Measurements from ENCODE around the gene HDAC9.

Gene HDAC9

DNA sequence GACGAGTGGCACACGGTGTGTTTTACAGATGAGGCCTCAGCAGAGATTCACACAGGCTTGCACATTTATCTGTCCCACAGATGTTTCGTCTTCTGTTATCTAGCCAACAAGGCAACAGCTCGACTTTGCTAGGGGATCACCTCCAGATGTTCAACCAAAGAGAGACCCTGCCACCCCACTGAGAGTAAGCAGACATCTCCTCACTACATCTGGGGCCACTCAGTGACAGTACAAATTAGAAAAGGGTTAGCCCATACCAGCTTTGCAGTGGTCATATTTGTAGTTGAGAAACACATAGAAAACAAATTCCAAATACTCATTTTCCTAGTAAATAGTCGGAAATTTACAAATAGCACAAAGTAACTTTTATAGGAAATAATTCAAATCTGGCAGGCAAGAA is 164.2 kb downstream of the HDAC9 start:
- DNase-seq (ENCODE audit: low spot score), result peak; percentile 4

DNA sequence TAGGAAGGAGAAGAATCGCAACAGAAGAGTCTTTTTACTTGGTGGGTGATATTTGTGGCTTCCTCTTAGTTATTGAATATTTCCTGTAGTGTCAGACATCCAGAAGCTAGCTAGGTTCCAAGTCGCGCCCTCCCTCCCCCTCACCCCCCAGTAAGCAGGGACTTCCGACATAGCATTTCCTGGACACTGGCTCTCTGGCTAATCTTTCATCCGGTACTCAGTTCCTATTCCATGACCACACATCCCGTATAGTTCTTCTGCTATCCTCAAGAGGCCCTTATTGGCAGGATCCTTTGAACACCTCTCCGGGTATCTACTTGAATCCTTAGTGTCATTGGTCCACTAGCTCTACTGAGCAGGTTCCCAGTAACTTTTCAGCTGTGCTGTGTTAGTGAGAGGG is 167.8 kb downstream of the HDAC9 start:
- DNase-seq (ENCODE audit: low spot score), result no peak

DNA sequence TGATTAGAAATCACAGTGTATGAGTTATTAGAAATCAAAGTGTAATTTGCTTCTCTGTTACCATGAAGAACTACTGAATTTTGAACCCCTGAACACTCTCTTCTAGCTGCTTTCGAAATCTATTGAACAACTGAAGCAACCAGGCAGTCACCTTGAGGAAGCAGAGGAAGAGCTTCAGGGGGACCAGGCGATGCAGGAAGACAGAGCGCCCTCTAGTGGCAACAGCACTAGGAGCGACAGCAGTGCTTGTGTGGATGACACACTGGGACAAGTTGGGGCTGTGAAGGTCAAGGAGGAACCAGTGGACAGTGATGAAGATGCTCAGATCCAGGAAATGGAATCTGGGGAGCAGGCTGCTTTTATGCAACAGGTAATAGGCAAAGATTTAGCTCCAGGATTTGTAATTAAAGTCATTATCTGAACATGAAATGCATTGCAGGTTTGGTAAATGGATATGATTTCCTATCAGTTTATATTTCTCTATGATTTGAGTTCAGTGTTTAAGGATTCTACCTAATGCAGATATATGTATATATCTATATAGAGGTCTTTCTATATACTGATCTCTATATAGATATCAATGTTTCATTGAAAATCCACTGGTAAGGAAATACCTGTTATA is 170.7 kb downstream of the HDAC9 start:
- DNase-seq (ENCODE audit: low spot score), result peak; percentile 73

DNA sequence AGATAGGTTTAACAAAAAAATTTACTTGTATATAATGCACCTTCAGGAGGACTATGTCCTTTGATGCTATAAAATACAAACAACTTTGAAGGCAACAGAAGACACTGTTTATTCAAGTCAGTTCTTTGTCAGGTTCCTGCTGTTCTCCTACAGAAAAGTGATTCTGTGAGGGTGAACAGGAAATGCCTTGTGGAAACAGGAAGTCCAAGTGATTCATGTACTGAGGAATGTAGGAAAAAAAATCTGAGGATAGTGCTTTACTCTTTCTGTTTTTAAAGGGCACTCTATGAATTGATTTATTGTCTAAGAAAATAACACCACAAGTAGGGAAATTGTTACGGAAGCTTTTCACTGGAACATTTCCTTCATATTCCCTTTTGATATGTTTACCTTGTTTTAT is 171.9 kb downstream of the HDAC9 start:
- peak; percentile 56 for DNase-seq (ENCODE audit: low spot score)

DNA sequence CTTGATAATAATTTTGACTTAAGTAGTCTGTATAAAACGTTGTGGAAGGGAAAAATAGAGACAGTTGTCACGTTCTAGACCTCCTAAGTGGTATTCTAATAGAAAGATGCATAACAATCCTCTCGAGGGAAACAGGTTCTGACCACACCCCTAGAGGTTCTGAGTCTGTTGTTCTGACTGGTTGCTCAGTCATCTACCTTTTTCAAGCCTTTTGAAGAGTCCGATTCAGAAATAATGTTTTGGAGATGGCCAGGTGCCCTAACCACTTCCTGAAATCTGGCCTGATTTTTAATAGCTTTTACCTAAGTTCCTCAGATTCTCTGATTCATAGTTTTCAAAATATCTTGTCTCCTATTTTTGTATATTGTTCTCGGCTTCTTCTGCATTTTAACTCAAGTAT is 175.6 kb downstream of the HDAC9 start:
- DNase-seq (ENCODE audit: low spot score), result no peak

DNA sequence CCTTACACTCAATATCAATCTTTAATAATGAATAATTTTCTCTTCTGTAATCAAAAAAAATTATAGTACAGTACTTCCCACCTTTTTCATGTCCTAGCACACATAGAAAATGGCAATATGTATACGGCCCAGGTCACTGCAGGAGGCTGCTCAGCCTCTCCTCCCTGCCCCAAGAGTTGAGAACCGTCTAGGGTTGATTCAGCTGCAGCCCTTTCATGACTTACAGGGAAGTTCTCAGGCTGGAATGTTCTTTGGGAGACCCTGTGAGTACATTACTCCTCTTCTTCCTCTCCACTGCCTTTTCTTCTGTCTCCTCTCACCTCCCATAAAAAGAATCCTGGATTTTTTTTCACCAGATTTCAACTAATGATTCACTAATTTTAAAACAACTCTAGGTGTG is 180.0 kb downstream of the HDAC9 start:
- no peak for DNase-seq (ENCODE audit: low spot score)

DNA sequence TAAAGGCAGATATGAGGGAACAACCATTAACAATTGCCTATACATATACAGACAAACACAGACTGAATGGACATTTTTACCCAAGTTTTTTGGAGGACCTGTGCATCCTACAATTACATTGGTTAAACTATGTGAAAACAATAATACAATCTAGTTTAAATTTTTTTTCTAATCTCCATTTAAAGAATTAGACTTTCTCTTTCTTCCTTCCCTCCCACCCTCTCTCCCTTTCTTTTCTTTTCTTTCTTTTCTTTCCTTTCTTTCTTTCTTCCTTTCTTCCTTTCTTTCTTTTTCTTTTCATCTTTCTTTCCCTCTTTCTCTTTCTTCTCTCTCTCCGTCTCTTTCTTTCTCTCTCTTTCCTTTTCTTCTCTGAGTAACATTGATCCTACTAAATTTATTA is 183.7 kb downstream of the HDAC9 start:
- no peak for DNase-seq (ENCODE audit: low spot score)

DNA sequence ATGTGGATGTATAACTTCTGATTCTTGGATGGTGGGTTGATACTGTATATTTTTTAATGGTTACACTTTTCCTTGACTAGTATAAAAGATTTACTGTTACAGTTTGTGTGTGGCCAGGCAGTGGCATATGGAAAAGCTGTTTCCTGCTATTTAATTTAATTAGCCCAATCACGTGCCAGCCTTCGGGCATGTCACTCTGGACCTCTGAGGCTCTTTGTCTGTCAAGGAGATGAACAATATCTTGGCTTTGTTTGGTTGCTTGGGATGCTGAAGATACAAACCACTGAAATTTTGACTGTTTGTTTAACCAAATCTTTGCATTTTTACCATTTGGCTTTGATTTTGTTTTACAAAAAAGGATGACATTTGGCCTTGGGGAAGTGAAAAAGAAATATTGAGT is 185.0 kb downstream of the HDAC9 start:
- DNase-seq (ENCODE audit: low spot score), result no peak

DNA sequence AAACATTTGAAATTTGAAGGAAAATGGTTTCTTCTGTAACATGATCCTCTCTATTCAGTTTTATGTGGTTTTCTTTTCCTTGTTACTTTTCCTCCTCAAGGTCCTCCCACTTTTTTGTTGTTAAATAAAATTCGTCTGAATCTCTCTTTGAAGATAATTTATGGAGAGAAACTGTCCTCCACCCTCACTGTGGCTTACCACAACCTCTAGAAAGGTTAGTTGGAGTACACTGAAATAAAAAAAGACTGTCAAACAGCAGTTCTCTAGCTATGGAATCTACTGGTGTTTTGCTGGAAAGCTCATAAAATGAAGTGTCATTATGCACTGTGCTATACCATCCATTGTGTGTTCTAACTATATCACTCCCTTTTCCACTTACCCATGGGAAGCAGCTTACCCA is 189.4 kb downstream of the HDAC9 start:
- no peak for DNase-seq (ENCODE audit: low spot score)

DNA sequence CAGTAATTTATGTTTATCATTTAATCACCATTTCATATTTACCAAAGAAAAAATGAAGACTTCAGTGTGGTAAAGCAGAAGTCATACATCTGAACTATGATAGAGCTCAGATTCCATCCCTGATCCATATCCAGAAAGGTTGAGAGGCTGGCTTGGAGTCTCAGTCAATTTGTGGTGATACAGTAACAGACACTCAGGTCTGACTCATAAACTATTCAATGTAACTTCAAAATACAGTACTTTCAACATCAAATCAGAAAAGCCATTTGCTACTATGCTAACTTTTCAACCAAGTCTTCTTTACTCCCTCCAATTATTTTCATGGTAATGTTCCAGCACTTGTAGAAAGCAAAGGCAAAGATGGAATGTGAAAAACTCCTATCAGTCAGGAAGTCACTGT is 190.4 kb downstream of the HDAC9 start:
- DNase-seq (ENCODE audit: low spot score), result peak; percentile 24

DNA sequence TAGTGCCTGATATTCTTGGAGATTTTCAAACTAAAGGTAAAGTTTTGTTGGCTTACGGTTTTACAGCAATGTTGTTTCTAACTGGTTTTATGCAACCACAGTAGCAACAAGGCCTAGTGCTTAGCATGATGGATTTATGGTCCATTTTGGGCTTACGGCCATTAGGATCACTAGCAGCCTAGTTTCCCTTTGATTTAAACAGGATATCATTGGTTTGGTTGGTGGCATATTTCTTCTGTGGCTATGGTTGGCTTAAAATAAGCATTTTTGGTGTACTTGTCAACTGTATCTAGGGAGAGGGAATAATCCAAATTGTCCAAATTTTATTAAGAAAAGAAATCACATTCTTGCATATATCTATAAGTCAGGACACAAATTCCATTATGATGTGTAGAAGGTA is 194.0 kb downstream of the HDAC9 start:
- no peak for DNase-seq (ENCODE audit: low spot score)

DNA sequence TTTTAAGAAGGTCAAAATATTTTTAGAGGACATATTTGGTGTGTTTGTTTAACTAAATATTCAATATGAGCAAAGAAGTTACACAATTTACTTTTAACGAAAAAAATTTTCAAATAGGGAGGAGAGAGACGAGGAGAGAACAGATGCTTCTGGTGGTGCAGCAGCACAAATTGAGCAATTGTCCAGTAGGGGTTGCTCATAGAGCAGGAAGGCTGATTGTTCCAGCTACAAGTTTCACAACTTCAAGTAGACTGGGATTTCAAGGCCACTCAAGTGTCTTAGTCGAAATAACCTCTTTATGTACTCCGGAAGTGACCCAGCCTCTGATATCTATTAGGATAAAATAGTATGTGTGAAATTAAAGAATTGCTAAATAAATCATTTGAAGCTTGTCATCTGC is 197.9 kb downstream of the HDAC9 start:
- DNase-seq (ENCODE audit: low spot score), result peak; percentile 74

DNA sequence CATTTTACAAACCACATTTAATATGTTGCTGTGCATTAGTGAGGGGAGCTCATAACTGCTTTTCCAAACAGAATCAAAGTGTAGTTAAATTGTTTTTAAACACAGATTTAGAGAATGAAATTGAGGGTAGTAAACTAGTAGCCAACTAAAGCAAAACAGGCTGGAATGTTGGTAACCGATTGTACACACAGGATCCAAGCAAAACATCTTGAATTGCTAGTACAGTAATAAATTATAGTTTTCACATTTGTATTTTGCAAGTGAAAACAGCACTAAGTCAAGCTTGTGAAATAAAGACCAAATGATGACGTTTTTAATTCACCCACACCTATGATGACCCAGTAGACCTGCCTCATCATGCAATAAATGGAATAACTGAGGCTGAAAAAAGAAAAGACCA is 198.3 kb downstream of the HDAC9 start:
- peak; percentile 3 for DNase-seq (ENCODE audit: low spot score)

DNA sequence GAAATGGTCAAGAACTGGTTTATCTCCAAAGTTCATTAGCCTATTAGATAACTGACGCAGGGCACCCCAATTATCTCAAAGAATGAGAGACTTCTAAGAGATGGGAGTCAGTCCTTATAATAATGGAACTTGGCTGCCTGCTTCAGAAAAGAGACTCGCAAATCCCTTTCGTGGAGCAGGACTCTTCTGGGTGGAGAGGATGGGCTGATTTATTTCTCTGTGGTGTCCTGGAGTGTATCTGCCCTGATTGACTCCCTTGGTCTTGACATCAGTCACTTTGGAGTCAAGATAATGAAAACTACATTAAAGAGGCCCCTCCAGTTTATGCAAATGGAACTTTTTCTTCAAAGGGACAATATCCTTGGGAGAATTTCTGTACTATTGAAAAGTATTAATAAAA is 198.9 kb downstream of the HDAC9 start:
- DNase-seq (ENCODE audit: low spot score), result no peak

DNA sequence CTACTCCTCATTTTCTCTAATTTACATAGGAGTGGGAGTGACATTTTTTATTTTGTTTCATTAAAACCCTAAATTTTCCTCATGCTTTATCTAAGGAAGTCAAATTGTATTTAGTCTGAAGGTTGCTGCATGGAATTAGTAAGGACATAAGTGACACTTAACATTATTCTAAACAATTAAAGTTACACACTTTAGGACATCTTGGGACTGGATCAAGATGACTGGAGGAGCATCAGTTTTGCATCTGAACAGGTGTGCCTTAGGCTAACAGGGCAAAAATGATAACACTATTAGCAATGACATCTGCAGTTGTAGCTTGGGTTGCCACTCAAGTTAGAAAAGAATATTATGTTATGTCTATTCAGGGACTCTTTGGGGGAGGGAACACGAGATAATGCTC is 199.4 kb downstream of the HDAC9 start:
- no peak for DNase-seq (ENCODE audit: low spot score)

DNA sequence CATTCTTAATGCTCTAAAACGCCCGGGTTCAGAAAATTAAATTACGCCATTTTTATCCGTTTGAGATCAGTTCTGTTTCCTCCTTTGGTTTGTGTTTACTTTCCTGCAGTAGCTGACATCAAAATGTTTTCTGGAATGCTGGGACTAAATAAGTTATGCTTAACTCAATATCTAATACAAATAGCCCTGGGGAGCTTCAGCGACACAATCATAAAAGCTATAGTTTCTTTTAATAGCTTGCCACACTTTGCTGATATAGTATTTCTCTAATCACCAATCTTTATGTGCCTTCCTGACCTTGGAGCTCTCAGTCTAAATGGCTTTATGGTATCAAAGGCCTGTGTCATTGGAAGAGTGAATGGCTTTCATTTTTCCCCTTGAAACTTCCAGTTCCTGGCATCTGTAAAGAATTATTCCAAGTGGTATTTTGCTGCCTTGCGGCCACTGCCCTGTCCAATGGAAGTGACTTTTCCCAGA is 202.7 kb downstream of the HDAC9 start:
- no peak for DNase-seq (ENCODE audit: low spot score)

DNA sequence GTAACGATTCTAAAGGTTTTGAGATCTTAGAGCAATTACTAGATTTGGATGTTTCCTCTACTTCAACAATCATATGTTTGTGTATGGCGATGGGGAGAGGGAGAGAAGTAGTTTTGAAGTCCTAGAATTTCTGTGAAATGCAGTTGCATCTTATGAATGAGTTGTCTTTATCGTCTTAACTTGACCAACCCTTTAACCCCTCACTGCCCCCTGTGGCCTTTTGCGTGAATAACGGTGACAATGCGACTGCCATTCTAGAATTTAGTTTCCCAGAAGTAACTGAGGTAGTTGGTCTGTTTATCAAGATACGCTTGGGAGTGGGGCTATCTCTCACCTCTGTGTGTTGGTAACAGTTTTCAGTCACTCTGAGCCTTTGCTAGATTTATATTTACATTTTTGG is 204.6 kb downstream of the HDAC9 start:
- DNase-seq (ENCODE audit: low spot score), result no peak

DNA sequence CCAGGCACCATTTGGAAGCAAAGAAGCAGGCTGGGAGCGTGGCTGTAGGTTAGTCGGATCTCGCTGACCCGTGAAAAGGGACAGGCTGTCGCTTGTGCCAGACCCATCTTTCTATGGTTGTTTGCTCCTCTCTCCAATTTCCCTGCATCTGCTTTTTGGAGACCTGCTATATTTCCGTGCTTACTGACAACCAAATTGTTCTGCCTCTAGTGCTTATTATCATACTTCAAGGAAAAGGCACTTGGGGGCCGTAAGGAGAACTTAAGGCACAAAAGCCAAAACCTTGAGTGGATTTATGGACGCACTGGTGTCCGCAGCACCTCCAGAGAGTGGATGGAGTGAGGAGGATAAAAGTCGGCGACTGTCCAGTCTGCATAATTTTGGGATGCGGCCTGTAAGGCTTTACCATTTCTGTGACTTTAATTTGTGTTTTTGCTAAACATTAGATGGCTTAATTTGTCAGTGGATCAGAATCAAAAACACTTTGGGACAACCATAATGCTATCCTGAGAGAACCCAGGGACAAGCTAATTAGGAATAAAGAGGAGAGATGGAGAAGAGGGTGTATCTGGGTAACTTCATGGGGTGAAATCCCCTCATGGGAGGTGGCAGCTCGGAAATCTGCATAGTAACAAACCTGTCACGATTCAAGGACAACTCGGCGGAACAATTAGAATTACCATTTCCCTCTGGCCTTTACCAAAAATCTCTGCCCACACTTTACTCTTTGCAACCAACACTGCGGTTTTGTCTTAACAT is 206.7 kb downstream of the HDAC9 start:
- DNase-seq (ENCODE audit: low spot score), result no peak

DNA sequence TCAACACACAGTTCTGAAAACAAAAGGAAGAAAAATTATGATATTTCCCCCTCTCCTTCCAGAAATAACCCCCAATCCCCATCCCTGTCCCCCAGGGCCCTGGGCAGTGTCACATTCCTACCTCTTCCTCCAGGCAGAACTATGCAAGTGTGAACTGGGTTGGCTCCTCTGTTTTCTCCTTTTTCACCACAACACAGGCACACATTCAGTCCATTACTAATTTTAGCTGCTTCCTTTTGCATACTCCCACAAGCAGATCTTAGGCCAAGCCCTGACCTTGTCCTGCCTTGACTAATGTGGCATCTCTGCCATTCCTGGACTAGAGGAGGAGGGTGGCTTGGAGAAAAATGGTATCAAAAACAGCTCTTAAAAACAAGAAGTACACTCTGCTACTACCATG is 208.1 kb downstream of the HDAC9 start:
- DNase-seq (ENCODE audit: low spot score), result no peak

DNA sequence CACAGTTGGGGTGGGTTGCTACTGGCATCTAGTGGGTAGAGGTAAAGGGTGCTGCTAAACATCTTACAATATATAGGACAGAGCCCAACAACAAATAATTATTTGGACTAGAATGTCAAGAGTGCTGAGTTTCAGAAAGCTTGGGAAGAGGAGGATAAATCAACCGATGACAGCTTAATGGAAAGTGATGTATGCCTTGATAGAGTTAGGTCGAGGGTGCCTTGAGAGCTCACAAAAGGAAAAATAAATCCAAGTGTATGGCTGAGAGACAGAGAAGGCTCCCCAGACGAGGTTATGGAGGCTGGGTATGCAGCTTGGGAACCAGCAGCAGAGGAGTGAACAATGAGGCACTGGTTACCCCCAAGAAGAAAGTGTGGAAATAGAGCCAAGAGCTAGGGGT is 211.1 kb downstream of the HDAC9 start:
- no peak for DNase-seq (ENCODE audit: low spot score)

DNA sequence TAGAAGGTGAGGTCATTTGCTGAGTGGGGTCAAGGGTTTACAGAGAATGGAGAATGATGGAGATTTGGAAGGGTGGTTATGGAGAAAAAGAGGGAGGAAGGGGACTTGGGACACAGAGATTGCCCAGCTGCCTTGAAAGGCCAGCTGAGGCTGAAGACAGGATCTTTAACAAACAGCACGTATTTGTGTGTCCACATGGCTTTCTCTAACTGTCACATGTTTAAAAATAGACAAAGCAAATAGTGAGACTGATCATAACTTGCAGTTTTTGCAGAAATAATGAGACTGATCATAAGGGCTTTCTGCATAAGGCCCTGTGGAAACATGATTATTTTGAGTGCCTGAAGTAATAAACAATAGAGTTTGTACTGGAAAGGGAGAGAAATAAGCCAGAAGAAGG is 212.7 kb downstream of the HDAC9 start:
- no peak for DNase-seq (ENCODE audit: low spot score)

DNA sequence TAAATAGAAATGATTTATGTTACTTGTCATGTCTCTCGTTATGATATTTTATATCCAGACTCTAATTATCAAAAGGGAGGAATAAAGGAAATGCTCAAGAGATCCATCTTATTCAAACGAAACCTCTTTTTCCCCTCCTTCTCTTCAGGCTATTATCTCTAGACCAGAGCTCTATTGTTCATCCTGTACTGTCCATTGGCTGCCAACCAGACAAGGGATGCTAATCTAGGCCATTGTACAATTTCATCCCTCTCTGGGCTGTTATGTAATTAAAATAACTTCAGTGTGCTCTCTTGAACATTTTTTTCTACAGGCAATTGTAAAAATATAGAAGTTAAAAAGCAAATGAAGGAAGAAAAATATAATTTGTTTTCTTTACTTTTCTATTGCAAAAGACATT is 220.4 kb downstream of the HDAC9 start:
- DNase-seq (ENCODE audit: low spot score), result no peak

DNA sequence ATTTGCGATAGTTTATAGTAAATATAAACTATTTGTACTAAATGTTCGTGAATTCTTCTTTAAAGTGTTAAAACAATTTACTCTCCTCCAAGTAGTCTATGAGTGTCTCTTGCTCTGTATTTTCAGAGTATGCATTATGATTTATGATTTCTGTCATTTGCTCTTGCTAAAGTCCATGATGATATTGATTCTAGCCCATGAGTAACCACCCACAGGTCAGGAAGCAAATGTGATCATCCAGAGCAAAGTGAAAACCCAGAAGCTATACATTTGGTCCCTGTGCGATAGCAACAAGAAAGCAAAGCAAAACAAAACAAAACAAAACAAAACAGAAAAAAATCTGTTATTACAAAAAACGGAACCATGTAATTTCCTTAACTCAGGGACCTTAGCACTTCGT is 225.9 kb downstream of the HDAC9 start:
- no peak for DNase-seq (ENCODE audit: low spot score)

DNA sequence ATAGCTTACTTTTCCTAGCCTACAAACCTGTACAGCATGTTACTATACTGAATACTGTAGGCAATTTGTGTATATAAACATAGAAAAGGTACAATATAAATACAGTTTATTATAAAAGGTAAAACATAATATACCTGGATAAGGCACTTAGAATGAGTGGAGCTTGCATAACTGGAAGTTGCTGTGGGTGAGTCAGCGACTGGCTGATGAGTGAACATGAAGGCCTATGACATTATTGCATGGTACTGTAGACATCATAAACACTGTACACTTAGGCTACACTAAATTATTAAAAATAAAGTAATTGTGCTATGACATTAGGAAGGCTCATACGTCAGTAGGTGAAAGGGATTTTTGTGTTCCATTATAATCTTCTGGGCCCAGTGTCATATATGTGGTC is 228.8 kb downstream of the HDAC9 start:
- no peak for DNase-seq (ENCODE audit: low spot score)

All from GM03348 (cell line).